OCI-LY7 (cell line): ENCODE data around the gene P3H3.

Source experiments
- EZH2phosphoT487 ChIP-seq: fragments of 200-600 bp; sonication (generic); IDR thresholded peaks from 2 replicates; pipeline ENCODE4 v1.6.1; 2018; ENCODE audit warnings: low read depth, borderline replicate concordance, mild to moderate bottlenecking, mixed run types, antibody characterized with exemption, low read length, moderate library complexity, mixed read lengths
- TF ChIP-seq, protein P1 (sequence below): fragments of 200-600 bp; sonication (generic); conservative IDR thresholded peaks from 2 replicates; pipeline ENCODE4 v1.5.1; 2014; ENCODE audit warnings: mild to moderate bottlenecking, antibody characterized with exemption, low read length, moderate library complexity, mixed read lengths

DNA sequence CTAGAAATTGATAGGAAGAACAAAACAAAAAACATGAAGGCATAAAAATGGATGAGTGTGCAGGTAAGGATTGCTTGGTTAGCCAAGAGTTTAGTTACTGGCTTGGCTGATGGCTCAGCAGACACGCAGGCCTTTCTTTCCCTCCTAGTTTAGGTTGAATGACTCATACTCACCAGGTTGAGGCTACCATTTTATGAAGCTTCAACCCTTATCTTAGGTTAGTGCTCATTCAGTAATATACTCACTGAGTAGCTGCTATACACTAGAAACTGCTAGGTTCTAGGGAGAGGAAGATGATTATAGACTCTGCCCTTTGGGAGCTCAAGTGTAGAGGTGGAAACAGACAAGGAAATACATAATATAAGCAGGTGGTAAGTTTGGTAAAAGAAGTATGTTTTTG, 6.0 kb downstream of the P3H3 start:
- TF ChIP-seq, protein P1, sequence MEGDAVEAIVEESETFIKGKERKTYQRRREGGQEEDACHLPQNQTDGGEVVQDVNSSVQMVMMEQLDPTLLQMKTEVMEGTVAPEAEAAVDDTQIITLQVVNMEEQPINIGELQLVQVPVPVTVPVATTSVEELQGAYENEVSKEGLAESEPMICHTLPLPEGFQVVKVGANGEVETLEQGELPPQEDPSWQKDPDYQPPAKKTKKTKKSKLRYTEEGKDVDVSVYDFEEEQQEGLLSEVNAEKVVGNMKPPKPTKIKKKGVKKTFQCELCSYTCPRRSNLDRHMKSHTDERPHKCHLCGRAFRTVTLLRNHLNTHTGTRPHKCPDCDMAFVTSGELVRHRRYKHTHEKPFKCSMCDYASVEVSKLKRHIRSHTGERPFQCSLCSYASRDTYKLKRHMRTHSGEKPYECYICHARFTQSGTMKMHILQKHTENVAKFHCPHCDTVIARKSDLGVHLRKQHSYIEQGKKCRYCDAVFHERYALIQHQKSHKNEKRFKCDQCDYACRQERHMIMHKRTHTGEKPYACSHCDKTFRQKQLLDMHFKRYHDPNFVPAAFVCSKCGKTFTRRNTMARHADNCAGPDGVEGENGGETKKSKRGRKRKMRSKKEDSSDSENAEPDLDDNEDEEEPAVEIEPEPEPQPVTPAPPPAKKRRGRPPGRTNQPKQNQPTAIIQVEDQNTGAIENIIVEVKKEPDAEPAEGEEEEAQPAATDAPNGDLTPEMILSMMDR = no peak
- no peak for TF ChIP-seq EZH2phosphoT487
